Pancreas (tissue), 10 donors: Measurements from ENCODE around the gene MYH16. TPM values are rescaled to one million over a fixed set of nuclear protein-coding genes. Genes with fewer than 3 reads are reported as not detected.
A peak's percentile ranks its signal among the peaks of the same experiment; 100 is the strongest.
"Not testable (repeated sequence)": the region's sequence is repeated elsewhere in the genome, so short reads cannot be mapped to it uniquely, and the experiment has no call there.

ENCODE experiments used
- ATAC-seq, 4 donors: fragments of 200-7000 bp; cut with Tn5 transposase; one replicate each; pipeline versions ENCODE4 v1.8.0 to v1.9.1; 2020; ENCODE audit warnings: mild to moderate bottlenecking in 4 of 4, moderate library complexity in 4 of 4
- DNase-seq, 6 donors: peaks; one replicate each; pipeline ENCODE4 v3.0.0-alpha.2; 2020
- FAIRE-seq: peaks from 2 replicates; lab custom pipeline; 2012; peaks lifted over from hg19 to GRCh38; lab: Jason Lieb, UNC
- H3K27ac ChIP-seq, 4 donors: fragments of 200-600 bp; sonication (generic); 1 replicate in 3 of 4; 2 replicates in 1 of 4; pipeline versions ENCODE4 v1.5.0 to v1.8.0; 2020
- H3K27me3 ChIP-seq, 4 donors: fragments of 200-600 bp; one replicate each; pipeline ENCODE4 v1.8.0; 2021
- H3K36me3 ChIP-seq, 3 donors: fragments of 200-600 bp; sonication (generic) in 1 of 3; one replicate each; pipeline versions ENCODE4 v1.5.0 to v1.8.0; 2020 to 2021
- H3K4me1 ChIP-seq, 3 donors: fragments of 200-600 bp; one replicate each; pipeline ENCODE4 v1.8.0; 2021
- H3K4me3 ChIP-seq, 4 donors: fragments of 200-600 bp; sonication (generic) in 2 of 4; one replicate each; pipeline versions ENCODE4 v1.5.0 to v1.8.0; 2020 to 2021
- H3K9me3 ChIP-seq, 4 donors: fragments of 200-600 bp; one replicate each; pipeline ENCODE4 v1.8.0; 2021
- WGBS, 2 donors: extraction: QIAGEN DNeasy Blood & Tissue Kit; methylation state at CpG; one replicate each; pipeline ENCODE4 v1.1.7; 2013; 5-methylcytosine and 5-hydroxymethylcytosine counted together
- intact Hi-C, 3 donors: fragments of 100-400 bp; cut with DNase I; formaldehyde crosslinking; loops; one replicate each; pipeline versions ENCODE4 v1.11.1 to v1.14.2; 2022
- polyA plus RNA-seq, 2 donors: library from polyadenylated mRNA; stranded (reverse); fragments of 200-250 nt; gene quantifications; one replicate each; pipeline ENCODE4 v1.2.3, GENCODE V29; 2013
- total RNA-seq, 6 donors: library from RNA; stranded (reverse); fragmentation: NEBNext Ultra II Directional in 4 of 6; extraction: Animal tissue kit (Norgen Biotek cat#: 25700) in 4 of 6; gene quantifications; one replicate each; pipeline versions ENCODE4 v1.2.1 to v1.2.4, GENCODE V29; 2021 to 2023
- TF ChIP-seq, protein P1 (sequence below), 4 donors: fragments of 200-600 bp; sonication (generic) in 3 of 4; IDR thresholded peaks; one replicate each; pipeline versions ENCODE4 v1.5.0 to v1.8.0; 2021; ENCODE audit warnings: antibody characterized with exemption in 4 of 4
- donor health status: healthy with polysubstance abuse.
- donor health status: DM: no; HTN: no; CAD: no; lungs with moderate emphysema.
- donor health status: DM: no; HTN: no; CAD: no.
- donor health status: control.
- donor health status: control.
- donor health status: Bipolar disorder and iron deficiency.
- donor health status: DM: yes; HTN: yes; CAD: no.
- donor health status: DM: no; HTN: no; CAD: no.
- donor health status: DM: no; HTN: no; CAD: no.
- donor health status: DM: yes; HTN: yes; CAD: no.

The MYH16 gene
- total and polyA plus RNA-seq, 8 donors, result 0.02 to 0.09 TPM; not detected in 6

DNA sequence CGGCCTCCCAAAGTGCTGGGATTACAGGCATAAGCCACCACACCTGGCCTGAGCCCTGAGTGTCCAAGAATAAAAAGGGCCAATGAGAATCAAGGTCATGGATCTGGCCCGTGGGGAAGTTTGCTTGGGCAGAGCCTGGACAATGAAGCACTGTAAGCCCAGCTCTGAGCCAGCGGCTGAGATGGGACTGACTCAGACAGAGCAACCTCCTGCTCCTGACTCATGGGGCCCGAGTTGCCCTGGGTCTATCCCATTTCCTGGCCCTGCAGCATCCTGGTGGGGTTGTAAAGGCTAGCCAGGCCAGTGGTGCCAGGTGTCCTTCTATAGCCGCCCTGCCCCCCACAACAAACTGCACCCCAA lies 5.2 kb upstream of the MYH16 start:
- peak overlapping the region in 2 of 4 donors; percentile 53 to 54 for H3K27ac ChIP-seq
- peak in 5 of 6 donors; percentile 24 to 67 (median 55) for DNase-seq
- ATAC-seq, result peak; percentile 85 to 94 (median 92)
- intact Hi-C loops, result no loop called here
- peaks cover 0 to 5% (median 0%) of the 10 kb centered on the region in 3 donors for H3K4me1 ChIP-seq
- no peak for FAIRE-seq
- TF ChIP-seq, protein P1, sequence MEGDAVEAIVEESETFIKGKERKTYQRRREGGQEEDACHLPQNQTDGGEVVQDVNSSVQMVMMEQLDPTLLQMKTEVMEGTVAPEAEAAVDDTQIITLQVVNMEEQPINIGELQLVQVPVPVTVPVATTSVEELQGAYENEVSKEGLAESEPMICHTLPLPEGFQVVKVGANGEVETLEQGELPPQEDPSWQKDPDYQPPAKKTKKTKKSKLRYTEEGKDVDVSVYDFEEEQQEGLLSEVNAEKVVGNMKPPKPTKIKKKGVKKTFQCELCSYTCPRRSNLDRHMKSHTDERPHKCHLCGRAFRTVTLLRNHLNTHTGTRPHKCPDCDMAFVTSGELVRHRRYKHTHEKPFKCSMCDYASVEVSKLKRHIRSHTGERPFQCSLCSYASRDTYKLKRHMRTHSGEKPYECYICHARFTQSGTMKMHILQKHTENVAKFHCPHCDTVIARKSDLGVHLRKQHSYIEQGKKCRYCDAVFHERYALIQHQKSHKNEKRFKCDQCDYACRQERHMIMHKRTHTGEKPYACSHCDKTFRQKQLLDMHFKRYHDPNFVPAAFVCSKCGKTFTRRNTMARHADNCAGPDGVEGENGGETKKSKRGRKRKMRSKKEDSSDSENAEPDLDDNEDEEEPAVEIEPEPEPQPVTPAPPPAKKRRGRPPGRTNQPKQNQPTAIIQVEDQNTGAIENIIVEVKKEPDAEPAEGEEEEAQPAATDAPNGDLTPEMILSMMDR (IDR thresholded peaks at IDR 0.05), result no peak
- no peaks in the 10 kb centered on the region for H3K9me3 ChIP-seq
- H3K27me3 ChIP-seq, result no peaks in the 10 kb centered on the region
- no peak overlapping the region for H3K4me3 ChIP-seq
- 41 to 44% methylated on average over 5 of the region's 5 CpGs for WGBS, 2 donors
- no peaks in the 10 kb centered on the region for H3K36me3 ChIP-seq

DNA sequence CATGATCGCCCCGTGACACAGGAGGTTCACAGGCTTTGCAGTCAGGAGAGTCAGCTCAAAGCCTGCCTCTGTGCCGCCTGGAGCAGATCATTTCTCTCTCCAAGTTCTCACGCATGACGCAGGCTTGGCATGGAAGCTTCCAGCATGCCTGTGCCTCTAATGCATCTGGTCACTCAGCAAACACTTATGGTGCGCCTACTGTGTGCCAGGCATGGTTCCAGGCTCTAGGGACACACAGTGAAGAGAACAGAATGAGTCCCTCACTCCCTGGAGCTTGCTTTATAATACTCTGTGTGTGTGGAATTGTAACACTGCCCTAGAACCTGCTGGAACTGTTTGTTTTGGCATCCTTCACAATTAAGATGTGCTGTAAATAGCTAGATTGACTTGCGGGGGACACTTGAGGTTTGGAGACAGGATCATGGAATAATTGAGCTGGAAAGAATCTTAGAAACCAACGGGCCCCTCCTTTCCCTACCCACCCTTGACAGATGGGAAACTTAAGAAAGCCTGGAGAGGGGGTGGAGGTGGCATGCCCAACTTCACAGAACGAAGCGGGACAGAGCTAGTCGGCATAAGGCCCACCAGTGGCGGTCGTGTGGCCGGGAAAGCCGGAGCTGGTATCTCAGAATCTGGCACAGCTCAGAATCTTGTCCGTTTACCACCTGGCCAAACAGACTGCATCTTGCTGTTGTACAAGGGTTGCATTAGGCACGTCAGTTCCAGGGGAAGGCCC lies 4.6 kb upstream of the MYH16 start:
- DNase-seq (no peak), ATAC-seq (peak; percentile 29 to 53 (median 45)), FAIRE-seq (no peak)
- no peaks in the 10 kb centered on the region for H3K9me3 ChIP-seq
- H3K36me3 ChIP-seq, result no peaks in the 10 kb centered on the region
- peak overlapping the region in 2 of 4 donors; percentile 53 for H3K27ac ChIP-seq
- H3K27me3 ChIP-seq, result no peaks in the 10 kb centered on the region
- H3K4me1 ChIP-seq, result peaks cover 0 to 5% (median 0%) of the 10 kb centered on the region in 3 donors
- 51 to 62% methylated on average over 17 of the region's 17 CpGs for WGBS, 2 donors
- intact Hi-C loops, result no loop called here
- no peak overlapping the region for H3K4me3 ChIP-seq
- TF ChIP-seq, protein P1 (IDR thresholded peaks at IDR 0.05), result no peak

DNA sequence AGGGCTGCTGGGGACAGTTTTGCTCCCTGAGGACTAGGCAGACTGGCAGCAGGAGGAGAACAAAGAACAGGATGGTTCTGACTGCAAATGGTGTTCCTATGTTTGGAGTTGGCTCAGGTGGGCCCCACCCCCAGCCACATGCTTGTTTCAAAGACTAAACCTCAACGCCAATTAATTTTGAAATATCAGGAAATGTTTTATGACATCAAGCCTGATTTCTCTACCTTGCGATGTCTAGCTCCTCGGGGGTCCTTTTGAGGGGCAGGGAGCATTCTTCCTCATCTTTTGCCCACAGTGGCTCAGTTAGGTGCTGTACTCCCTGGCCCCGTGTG lies 4.1 kb upstream of the MYH16 start:
- H3K27ac ChIP-seq, result no peak overlapping the region
- H3K36me3 ChIP-seq, result no peaks in the 10 kb centered on the region
- TF ChIP-seq, protein P1 (IDR thresholded peaks at IDR 0.05), result no peak
- no peaks in the 10 kb centered on the region for H3K9me3 ChIP-seq
- ATAC-seq (no peak), FAIRE-seq (no peak), DNase-seq (no peak)
- H3K4me3 ChIP-seq, result no peak overlapping the region
- no peaks in the 10 kb centered on the region for H3K27me3 ChIP-seq
- 89 to 94% methylated on average over 4 of the region's 4 CpGs for WGBS, 2 donors
- intact Hi-C loops, result no loop called here
- H3K4me1 ChIP-seq, result peaks cover 0 to 5% (median 0%) of the 10 kb centered on the region in 3 donors

DNA sequence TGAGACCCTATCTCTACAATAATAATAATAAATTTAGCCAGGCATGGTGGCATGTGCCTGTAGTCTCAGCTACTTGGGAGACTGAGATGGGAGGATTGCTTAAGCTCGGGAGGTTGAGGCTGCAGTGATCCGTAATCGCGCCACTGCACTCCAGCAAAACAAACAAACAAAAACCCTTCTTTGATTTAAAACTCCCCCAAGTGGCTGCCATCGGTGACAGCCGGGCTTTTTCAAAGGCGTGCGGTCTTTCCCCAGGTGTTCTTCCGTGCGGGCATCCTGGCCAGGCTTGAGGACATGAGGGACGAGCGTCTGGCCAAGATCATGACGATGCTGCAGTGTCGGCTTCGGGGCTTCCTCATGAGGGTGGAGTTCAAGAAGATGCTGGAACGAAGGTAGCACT lies 1.9 kb upstream of the MYH16 start:
- Histone ChIP-seq H3K27ac (no peak overlapping the region), H3K4me1 (peaks cover 0 to 5% (median 0%) of the 10 kb centered on the region in 3 donors), H3K27me3 (no peaks in the 10 kb centered on the region), H3K9me3 (no peaks in the 10 kb centered on the region), H3K36me3 (no peaks in the 10 kb centered on the region), H3K4me3 (no peak overlapping the region)
- TF ChIP-seq, protein P1 (IDR thresholded peaks at IDR 0.05), result no peak
- intact Hi-C loops, result no loop called here
- FAIRE-seq, result no peak
- no peak for DNase-seq
- no peak for ATAC-seq
- 45 to 59% methylated on average over 16 of the region's 16 CpGs for WGBS, 2 donors

DNA sequence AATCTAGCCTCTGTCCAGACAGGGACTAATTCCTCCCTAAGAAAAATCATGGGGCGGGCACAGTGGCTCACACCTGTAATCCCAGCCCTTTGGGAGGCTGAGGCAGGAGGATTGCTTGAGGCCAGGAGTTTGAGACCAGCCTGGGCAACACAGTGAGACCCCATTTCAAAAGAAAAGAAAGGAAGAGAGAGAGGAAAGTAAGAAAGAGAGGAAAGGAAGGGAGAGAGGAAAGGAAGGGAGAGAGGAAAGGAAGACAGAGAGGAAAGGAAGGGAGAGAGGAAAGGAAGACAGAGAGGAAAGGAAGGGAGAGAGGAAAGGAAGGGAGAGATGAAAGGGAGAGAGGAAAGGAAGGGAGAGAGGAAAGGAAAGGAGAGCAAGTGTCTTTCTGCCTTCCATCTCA lies 922 bp downstream of the MYH16 start:
- FAIRE-seq, ATAC-seq, H3K9me3 ChIP-seq, DNase-seq, H3K27ac ChIP-seq, H3K4me1 ChIP-seq, H3K4me3 ChIP-seq, H3K36me3 ChIP-seq, H3K27me3 ChIP-seq, intact Hi-C loops: not testable (repeated sequence)
- 93 to 100% methylated on average over 1 of the region's 1 CpG for WGBS, 2 donors

DNA sequence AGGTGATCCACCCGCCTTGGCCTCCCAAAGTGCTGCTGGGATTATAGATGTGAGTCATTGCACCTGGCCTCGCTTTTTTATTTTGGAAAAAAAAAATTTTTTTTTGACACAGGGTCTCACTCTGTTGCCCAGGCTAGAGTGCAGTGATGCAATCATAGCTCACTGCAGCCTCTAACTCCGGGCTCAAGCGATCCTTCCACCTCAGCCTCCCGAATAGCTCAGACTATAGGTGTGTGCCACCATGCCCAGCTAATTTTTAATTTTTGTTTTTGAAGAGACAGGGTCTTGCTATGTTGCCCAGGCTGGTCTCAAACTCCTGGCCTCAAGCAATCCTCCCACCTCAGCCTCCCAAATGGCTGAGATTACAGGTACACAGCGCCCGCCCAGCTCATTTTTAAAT lies 2.3 kb downstream of the MYH16 start:
- H3K36me3 ChIP-seq, FAIRE-seq, H3K4me1 ChIP-seq, ATAC-seq, intact Hi-C loops, H3K9me3 ChIP-seq, DNase-seq, H3K4me3 ChIP-seq, H3K27me3 ChIP-seq, H3K27ac ChIP-seq: not testable (repeated sequence)
- 87 to 94% methylated on average over 7 of the region's 7 CpGs for WGBS, 2 donors
